HL-60 (cell line): ENCODE data around the gene UBE2E2.

Experiments used
- CTCF ChIP-seq: IDR thresholded peaks from one replicate; pipeline ENCODE4 v1.5.1; 2011; ENCODE audit warnings: low read length, control low read depth, inconsistent platforms; ENCODE audit not compliant: insufficient read depth
- GABPA ChIP-seq: IDR thresholded peaks from 2 replicates; pipeline ENCODE4 v1.6.1; 2012; ENCODE audit warnings: low read depth
- POLR2AphosphoS5 ChIP-seq: IDR thresholded peaks from 2 replicates; pipeline ENCODE4 v1.6.1; 2012; ENCODE audit warnings: low read depth
- TF ChIP-seq, protein P1 (sequence below): IDR thresholded peaks from 2 replicates; pipeline ENCODE4 v1.6.1; 2012; ENCODE audit warnings: low read depth; ENCODE audit not compliant: insufficient replicate concordance

DNA sequence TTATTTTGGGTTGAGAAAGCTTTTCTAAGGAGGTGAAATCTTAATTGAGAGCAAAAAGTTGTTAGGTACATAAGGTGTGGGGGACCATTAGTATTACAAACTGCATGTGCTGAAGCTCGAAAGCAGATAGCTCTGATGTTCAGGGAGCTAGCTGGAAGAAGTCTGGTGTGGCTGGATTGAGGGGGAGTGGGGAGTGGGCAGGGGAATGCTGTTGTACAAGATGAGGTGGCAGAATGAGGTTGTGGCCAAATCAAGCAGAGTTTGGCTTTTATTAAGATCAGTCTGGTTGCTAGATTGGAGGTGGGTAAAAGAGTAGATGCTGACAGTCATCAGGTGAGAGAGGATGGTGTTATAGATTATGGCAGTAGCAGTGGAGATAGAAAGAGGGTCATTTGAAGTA lies 32.1 kb downstream of the UBE2E2 start:
- no peak for TF ChIP-seq CTCF
- TF ChIP-seq POLR2AphosphoS5: no peak
- TF ChIP-seq, protein P1, sequence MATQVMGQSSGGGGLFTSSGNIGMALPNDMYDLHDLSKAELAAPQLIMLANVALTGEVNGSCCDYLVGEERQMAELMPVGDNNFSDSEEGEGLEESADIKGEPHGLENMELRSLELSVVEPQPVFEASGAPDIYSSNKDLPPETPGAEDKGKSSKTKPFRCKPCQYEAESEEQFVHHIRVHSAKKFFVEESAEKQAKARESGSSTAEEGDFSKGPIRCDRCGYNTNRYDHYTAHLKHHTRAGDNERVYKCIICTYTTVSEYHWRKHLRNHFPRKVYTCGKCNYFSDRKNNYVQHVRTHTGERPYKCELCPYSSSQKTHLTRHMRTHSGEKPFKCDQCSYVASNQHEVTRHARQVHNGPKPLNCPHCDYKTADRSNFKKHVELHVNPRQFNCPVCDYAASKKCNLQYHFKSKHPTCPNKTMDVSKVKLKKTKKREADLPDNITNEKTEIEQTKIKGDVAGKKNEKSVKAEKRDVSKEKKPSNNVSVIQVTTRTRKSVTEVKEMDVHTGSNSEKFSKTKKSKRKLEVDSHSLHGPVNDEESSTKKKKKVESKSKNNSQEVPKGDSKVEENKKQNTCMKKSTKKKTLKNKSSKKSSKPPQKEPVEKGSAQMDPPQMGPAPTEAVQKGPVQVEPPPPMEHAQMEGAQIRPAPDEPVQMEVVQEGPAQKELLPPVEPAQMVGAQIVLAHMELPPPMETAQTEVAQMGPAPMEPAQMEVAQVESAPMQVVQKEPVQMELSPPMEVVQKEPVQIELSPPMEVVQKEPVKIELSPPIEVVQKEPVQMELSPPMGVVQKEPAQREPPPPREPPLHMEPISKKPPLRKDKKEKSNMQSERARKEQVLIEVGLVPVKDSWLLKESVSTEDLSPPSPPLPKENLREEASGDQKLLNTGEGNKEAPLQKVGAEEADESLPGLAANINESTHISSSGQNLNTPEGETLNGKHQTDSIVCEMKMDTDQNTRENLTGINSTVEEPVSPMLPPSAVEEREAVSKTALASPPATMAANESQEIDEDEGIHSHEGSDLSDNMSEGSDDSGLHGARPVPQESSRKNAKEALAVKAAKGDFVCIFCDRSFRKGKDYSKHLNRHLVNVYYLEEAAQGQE: no peak
- TF ChIP-seq GABPA: no peak
